ENCODE measurements around the gene SH3BP2. TPM values are rescaled to one million over a fixed set of nuclear protein-coding genes. Genes with fewer than 3 reads are reported as not detected.

The SH3BP2 gene
- total RNA-seq, 1 donor from 2014 or later: 102 TPM

- peaks cover 93% of the 10 kb centered on the region for H3K4me1 ChIP-seq
- no peak for TF ChIP-seq CTCF (IDR thresholded peaks at IDR 0.05)
- intact Hi-C loops (cut with DNase I): no loop called here
Measured at GRCh38 chr4:2809610-2810180, 16.8 kb downstream of the SH3BP2 start.

GRCh38 chr4:2810388-2810787, 17.5 kb downstream of the SH3BP2 start:
- no peak for ATAC-seq
- Histone ChIP-seq H3K27me3 (ENCODE audit: low read depth) (no peaks in the 10 kb centered on the region), H3K36me3 (peaks cover 11% of the 10 kb centered on the region), H3K9me3 (no peaks in the 10 kb centered on the region), H3K4me3 (no peak overlapping the region), H3K27ac (peak overlapping the region; percentile 88), H3K4me1 (peaks cover 93% of the 10 kb centered on the region)
- no peak for DNase-seq
- intact Hi-C loops (cut with DNase I): no loop called here
- TF ChIP-seq CTCF (IDR thresholded peaks at IDR 0.05): no peak

More at GRCh38 chr4:2809610-2810180, 16.8 kb downstream of the SH3BP2 start:
- Histone ChIP-seq H3K4me3 (no peak overlapping the region), H3K27ac (peak overlapping the region; percentile 88), H3K9me3 (no peaks in the 10 kb centered on the region), H3K27me3 (ENCODE audit: low read depth) (no peaks in the 10 kb centered on the region), H3K36me3 (peaks cover 11% of the 10 kb centered on the region)
- DNase-seq: no peak
- ATAC-seq: no peak

GRCh38 chr4:2811830-2812611, 19.1 kb downstream of the SH3BP2 start:
- Histone ChIP-seq H3K36me3 (peaks cover 11% of the 10 kb centered on the region), H3K27me3 (ENCODE audit: low read depth) (no peaks in the 10 kb centered on the region), H3K9me3 (no peaks in the 10 kb centered on the region), H3K4me1 (peaks cover 93% of the 10 kb centered on the region), H3K27ac (peak overlapping the region; percentile 88), H3K4me3 (peak overlapping the region; percentile 68)
- peak; percentile 79 to 89 for ATAC-seq
- intact Hi-C loops (cut with DNase I): no loop called here
- peak; percentile 91 for DNase-seq
- no peak for TF ChIP-seq CTCF (IDR thresholded peaks at IDR 0.05)

GRCh38 chr4:2812612-2813354, 19.9 kb downstream of the SH3BP2 start:
- no peaks in the 10 kb centered on the region for H3K9me3 ChIP-seq
- peaks cover 93% of the 10 kb centered on the region for H3K4me1 ChIP-seq
- H3K36me3 ChIP-seq: peaks cover 11% of the 10 kb centered on the region
- no peak for TF ChIP-seq CTCF (IDR thresholded peaks at IDR 0.05)
- intact Hi-C loops (cut with DNase I): no loop called here
- no peak for DNase-seq
- peak overlapping the region; percentile 88 for H3K27ac ChIP-seq
- ATAC-seq: peak; percentile 6 to 20
- no peaks in the 10 kb centered on the region for H3K27me3 ChIP-seq (ENCODE audit: low read depth)
- H3K4me3 ChIP-seq: peak overlapping the region; percentile 68

- H3K4me3 ChIP-seq: peak overlapping the region; percentile 68
- ATAC-seq (no peak), DNase-seq (no peak)
- no peaks in the 10 kb centered on the region for H3K27me3 ChIP-seq (ENCODE audit: low read depth)
- no peak for TF ChIP-seq CTCF (IDR thresholded peaks at IDR 0.05)
- peaks cover 89% of the 10 kb centered on the region for H3K4me1 ChIP-seq
- peaks cover 11% of the 10 kb centered on the region for H3K36me3 ChIP-seq
- no peaks in the 10 kb centered on the region for H3K9me3 ChIP-seq
- H3K27ac ChIP-seq: peak overlapping the region; percentile 88
- intact Hi-C loops (cut with DNase I): no loop called here
Measured at GRCh38 chr4:2813446-2814405, 20.8 kb downstream of the SH3BP2 start.

All from lower lobe of right lung (tissue), 2 donors.